IMR-90 (cell line): Measurements from ENCODE around the gene CAMP. TPM values are rescaled to one million over a fixed set of nuclear protein-coding genes. Genes with fewer than 3 reads are reported as not detected.

Experiments
- ATAC-seq: fragments of 200-7000 bp; cut with Tn5 transposase; 2 replicates; pipeline ENCODE4 v1.9.1; 2020; ENCODE audit warnings: low read depth, mild to moderate bottlenecking, moderate library complexity
- BruUV-seq: library from RNA; stranded (reverse); fragments of 400-500 nt; replicated peaks from 2 replicates; lab custom pipeline; 2021; lab: Mats Ljungman, UMichigan
- CTCF ChIA-PET: fragments of 300-600 bp; formaldehyde crosslinking; extraction: SDS; loops from one replicate; lab custom pipeline; 2021; ENCODE audit warnings: antibody characterized with exemption; lab: Yijun Ruan, JAX
- POLR2A ChIA-PET: fragments of 300-600 bp; sonication (Branson Sonifier 250); formaldehyde crosslinking; loops from one replicate; lab custom pipeline; 2022; ENCODE audit warnings: antibody characterized with exemption; ENCODE audit not compliant: unreplicated experiment; lab: Charles Lee
- DNase-seq: peaks from one replicate; pipeline ENCODE4 v3.0.0; 2013
- H2AFZ ChIP-seq: replicated peaks from 2 replicates; pipeline ENCODE3; 2013; ENCODE audit warnings: low read length, mild to moderate bottlenecking; ENCODE audit not compliant: poor library complexity
- H2AK5ac ChIP-seq: 2 replicates; pipeline ENCODE4 v1.6.1; 2013; ENCODE audit warnings: low read depth, low read length, inconsistent platforms
- H2AK9ac ChIP-seq: replicated peaks from 2 replicates; pipeline ENCODE3; 2013; ENCODE audit warnings: mild to moderate bottlenecking, low read depth, low read length, moderate library complexity; ENCODE audit not compliant: poor library complexity
- H2BK120ac ChIP-seq: 2 replicates; pipeline ENCODE4 v1.6.1; 2013; ENCODE audit warnings: low read depth, low read length, inconsistent platforms
- H2BK15ac ChIP-seq: 3 replicates; pipeline ENCODE4 v1.6.1; 2013; ENCODE audit warnings: low read depth, low read length, inconsistent platforms
- H2BK20ac ChIP-seq: 2 replicates; pipeline ENCODE4 v1.6.1; 2013; ENCODE audit warnings: low read depth, mild to moderate bottlenecking, inconsistent platforms, low read length, moderate library complexity
- H2BK5ac ChIP-seq: 2 replicates; pipeline ENCODE4 v1.6.1; 2013; ENCODE audit warnings: mild to moderate bottlenecking, low read depth, low read length, inconsistent platforms; ENCODE audit not compliant: poor library complexity, severe bottlenecking
- H3K14ac ChIP-seq: replicated peaks from 2 replicates; pipeline ENCODE4 v1.6.1; 2013; ENCODE audit warnings: low read depth, low read length, inconsistent platforms
- H3K18ac ChIP-seq: 2 replicates; pipeline ENCODE4 v1.6.1; 2013; ENCODE audit warnings: low read depth, low read length, control low read depth
- H3K23ac ChIP-seq: 2 replicates; pipeline ENCODE4 v1.6.1; 2013; ENCODE audit warnings: low read depth, low read length, inconsistent platforms
- H3K27ac ChIP-seq: 2 replicates; pipeline ENCODE4 v1.5.1; 2013; ENCODE audit warnings: mild to moderate bottlenecking, control low read depth, low read length; ENCODE audit not compliant: insufficient read depth
- H3K27me3 ChIP-seq: 2 replicates; pipeline ENCODE4 v1.6.1; 2013; ENCODE audit warnings: low read length; ENCODE audit not compliant: control insufficient read depth, insufficient read depth
- H3K36me3 ChIP-seq: 2 replicates; pipeline ENCODE4 v1.6.1; 2013; ENCODE audit warnings: low read length, mixed read lengths; ENCODE audit not compliant: control insufficient read depth, insufficient read depth
- H3K4ac ChIP-seq: 2 replicates; pipeline ENCODE4 v1.6.1; 2013; ENCODE audit warnings: low read depth, low read length, inconsistent platforms
- H3K4me1 ChIP-seq: 2 replicates; pipeline ENCODE4 v1.6.1; 2013; ENCODE audit warnings: low read length, mixed read lengths; ENCODE audit not compliant: control insufficient read depth, insufficient read depth
- H3K4me2 ChIP-seq: 2 replicates; pipeline ENCODE4 v1.6.1; 2013; ENCODE audit warnings: low read depth, mild to moderate bottlenecking, control low read depth, low read length, moderate library complexity
- H3K4me3 ChIP-seq: 2 replicates; pipeline ENCODE4 v1.5.1; 2013; ENCODE audit warnings: low read depth, mild to moderate bottlenecking, control low read depth, low read length, moderate library complexity; ENCODE audit not compliant: insufficient read depth
- H3K56ac ChIP-seq: 2 replicates; pipeline ENCODE4 v1.6.1; 2013; ENCODE audit warnings: low read length, inconsistent platforms; ENCODE audit not compliant: insufficient read depth; ENCODE audit errors: extremely low read depth
- H3K79me1 ChIP-seq, 2 experiments: 2 replicates each; pipeline ENCODE4 v1.6.1; 2013; ENCODE audit warnings: low read length in 2 of 2, inconsistent platforms in 1 of 2, low read depth in 1 of 2
- H3K9ac ChIP-seq: 2 replicates; pipeline ENCODE4 v1.6.1; 2013; ENCODE audit warnings: low read depth, low read length, control low read depth
- H3K9me1 ChIP-seq: 2 replicates; pipeline ENCODE4 v1.6.1; 2013; ENCODE audit warnings: low read length, inconsistent platforms; ENCODE audit not compliant: insufficient read depth
- H3K9me3 ChIP-seq: 2 replicates; pipeline ENCODE4 v1.6.1; 2013; ENCODE audit warnings: low read length; ENCODE audit not compliant: control insufficient read depth, insufficient read depth
- H4K20me1 ChIP-seq: 2 replicates; pipeline ENCODE4 v1.6.1; 2013; ENCODE audit warnings: low read length, inconsistent platforms; ENCODE audit not compliant: insufficient read depth
- H4K5ac ChIP-seq: 2 replicates; pipeline ENCODE4 v1.6.1; 2013; ENCODE audit warnings: mild to moderate bottlenecking, low read depth, low read length, control low read depth
- H4K8ac ChIP-seq, 2 experiments: 2 replicates each; pipeline ENCODE4 v1.6.1; 2013; ENCODE audit warnings: low read depth in 2 of 2, low read length in 2 of 2, control low read depth in 1 of 2, inconsistent platforms in 1 of 2
- H4K91ac ChIP-seq: 2 replicates; pipeline ENCODE4 v1.6.1; 2013; ENCODE audit warnings: low read depth, low read length, inconsistent platforms; ENCODE audit not compliant: insufficient read depth
- BHLHE40 ChIP-seq: fragments of 150-350 bp; IDR thresholded peaks from 2 replicates; pipeline ENCODE4 v1.6.1; 2016; ENCODE audit warnings: mild to moderate bottlenecking, low read depth, low read length
- CEBPB ChIP-seq: IDR thresholded peaks from 2 replicates; pipeline ENCODE4 v1.6.1; 2012; ENCODE audit warnings: low read depth, low read length, improper control_type of control experiment
- CHD1 ChIP-seq: IDR thresholded peaks from 2 replicates; pipeline ENCODE4 v1.6.1; 2012; ENCODE audit warnings: low read depth, low read length, improper control_type of control experiment
- FOS ChIP-seq: fragments of 150-350 bp; IDR thresholded peaks from 2 replicates; pipeline ENCODE4 v1.6.1; 2016; ENCODE audit warnings: low read depth, low read length
- MAZ ChIP-seq: IDR thresholded peaks from 2 replicates; pipeline ENCODE4 v1.6.1; 2012; ENCODE audit warnings: low read depth, mild to moderate bottlenecking, low read length, improper control_type of control experiment, moderate library complexity, borderline replicate concordance
- MXI1 ChIP-seq: IDR thresholded peaks from 2 replicates; pipeline ENCODE4 v1.6.1; 2012; ENCODE audit warnings: low read depth, mild to moderate bottlenecking, low read length, moderate library complexity, borderline replicate concordance
- NFE2L2 ChIP-seq: fragments of 150-350 bp; IDR thresholded peaks from 2 replicates; pipeline ENCODE4 v1.6.1; 2016; ENCODE audit warnings: low read depth, mild to moderate bottlenecking, low read length
- RAD21 ChIP-seq: IDR thresholded peaks from 2 replicates; pipeline ENCODE4 v1.6.1; 2012; ENCODE audit warnings: low read length, improper control_type of control experiment
- RFX5 ChIP-seq: IDR thresholded peaks from 2 replicates; pipeline ENCODE4 v1.8.0; 2012; ENCODE audit warnings: low read depth, mild to moderate bottlenecking, low read length, moderate library complexity
- dilution Hi-C: fragments of 300-500 bp; cut with HindIII; formaldehyde crosslinking; loops from one replicate; pipeline ENCODE4 v1.14.3; 2018; ENCODE audit warnings: low sequenced_read_pairs; ENCODE audit not compliant: unreplicated experiment
- in situ Hi-C: fragments of 300-500 bp; cut with MboI; formaldehyde crosslinking; loops from 3 replicates; pipeline ENCODE4 v1.14.3; 2019; ENCODE audit warnings: low sequenced_read_pairs, inconsistent platforms, mixed read lengths
- intact Hi-C: fragments of 100-400 bp; cut with micrococcal nuclease; formaldehyde crosslinking; loops from 2 replicates; pipeline ENCODE4 v1.10.0; 2022
- polyA plus RNA-seq, 3 experiments: library from polyadenylated mRNA; depleted of rRNA; stranded (reverse); fragments of >200 nt; gene quantifications; 2 replicates each; pipeline ENCODE4 v1.2.3, GENCODE V29; 2012; ENCODE audit warnings: low replicate concordance in 1 of 3
- total RNA-seq: library from RNA; depleted of rRNA; stranded (reverse); fragments of >200 nt; gene quantifications from 2 replicates; pipeline ENCODE4 v1.2.3, GENCODE V29; 2012

CAMP gene
- total and polyA plus RNA-seq, 2 of the 4 experiments (the other 2 are of a cell fraction): not detected

GRCh38 chr3:48199117-48199516 lies 24.2 kb upstream of the CAMP start:
- Histone ChIP-seq H4K91ac (no peak overlapping the region), H2BK20ac (no peak overlapping the region), H2AFZ (no peak overlapping the region), H2BK5ac (no peak overlapping the region), H3K9ac (no peak overlapping the region), H3K56ac (no peak overlapping the region), H3K18ac (no peak overlapping the region), H4K20me1 (no peaks in the 10 kb centered on the region), H3K36me3 (no peaks in the 10 kb centered on the region), H3K4me2 (no peak overlapping the region), H4K5ac (no peak overlapping the region), H3K27me3 (peaks cover 9% of the 10 kb centered on the region), H2BK120ac (no peak overlapping the region), H3K9me1 (no peaks in the 10 kb centered on the region), H3K4me1 (no peaks in the 10 kb centered on the region), H3K23ac (no peak overlapping the region), H3K14ac (no peak overlapping the region), H2BK15ac (no peak overlapping the region), H3K4ac (no peak overlapping the region), H3K9me3 (no peaks in the 10 kb centered on the region), H2AK5ac (no peak overlapping the region), H4K8ac (no peak overlapping the region), H3K79me1 (no peaks in the 10 kb centered on the region), H3K4me3 (no peak overlapping the region), H2AK9ac (no peak overlapping the region), H3K27ac (no peak overlapping the region)
- ChIA-PET CTCF (interaction anchor here (0.5 kb wide), 1 partner anchor 1510 kb away, joined by 3 read pairs; no protein-coding TSS in a partner anchor), POLR2A (no interaction called here)
- DNase-seq (no peak), ATAC-seq (no peak)
- in situ Hi-C loops (no loop called here), dilution Hi-C loops (no loop called here), intact Hi-C loops (no loop called here)
- BruUV-seq: no TSS peak
- TF ChIP-seq CEBPB (no peak), RAD21 (no peak), MAZ (no peak), MXI1 (no peak), RFX5 (no peak), CHD1 (no peak), NFE2L2 (no peak), FOS (no peak), BHLHE40 (no peak)
